Left renal cortex interstitium (tissue), 4 donors: ENCODE results near the gene VAV2. TPM values are rescaled to one million over a fixed set of nuclear protein-coding genes. Genes with fewer than 3 reads are reported as not detected.
"Not testable (repeated sequence)": the region's sequence is repeated elsewhere in the genome, so short reads cannot be mapped to it uniquely, and the experiment has no call there.

Source experiments
- DNase-seq, 4 donors: peaks; one replicate each; pipeline ENCODE4 v3.0.0-alpha.2; 2013; ENCODE audit warnings: low read depth in 4 of 4, low spot score in 2 of 4, missing footprints in 1 of 4
- polyA plus RNA-seq, 4 donors: library from polyadenylated mRNA; unstranded; fragments of 120-200 nt; gene quantifications; one replicate each; pipeline ENCODE4 v1.2.1, GENCODE V29; 2013; ENCODE audit not compliant: insufficient read length in 4 of 4

The VAV2 gene
- polyA plus RNA-seq, 4 donors, result 32.5 to 48.2 (median 38.4) TPM

DNA sequence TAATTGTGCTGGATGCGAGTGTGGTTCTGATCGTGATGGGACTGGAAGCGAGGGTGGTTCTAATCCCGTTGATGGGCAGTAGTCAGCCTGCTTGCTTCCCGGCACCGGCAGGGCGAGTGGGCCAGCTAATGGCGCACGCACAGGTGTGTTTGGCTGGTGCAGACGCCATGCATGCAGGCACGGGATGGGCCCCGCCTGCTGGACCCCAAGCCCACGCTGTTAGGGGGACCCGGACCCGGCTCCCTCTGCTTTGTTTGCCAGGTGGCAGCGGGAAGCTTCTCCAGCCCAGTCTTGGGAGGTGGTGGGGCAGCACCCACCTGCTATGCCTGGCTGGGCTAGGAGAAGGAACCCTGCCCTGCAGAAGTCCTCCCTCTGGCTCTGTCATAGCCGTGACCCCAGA, 70.3 kb downstream of the VAV2 start:
- no peak for DNase-seq

DNA sequence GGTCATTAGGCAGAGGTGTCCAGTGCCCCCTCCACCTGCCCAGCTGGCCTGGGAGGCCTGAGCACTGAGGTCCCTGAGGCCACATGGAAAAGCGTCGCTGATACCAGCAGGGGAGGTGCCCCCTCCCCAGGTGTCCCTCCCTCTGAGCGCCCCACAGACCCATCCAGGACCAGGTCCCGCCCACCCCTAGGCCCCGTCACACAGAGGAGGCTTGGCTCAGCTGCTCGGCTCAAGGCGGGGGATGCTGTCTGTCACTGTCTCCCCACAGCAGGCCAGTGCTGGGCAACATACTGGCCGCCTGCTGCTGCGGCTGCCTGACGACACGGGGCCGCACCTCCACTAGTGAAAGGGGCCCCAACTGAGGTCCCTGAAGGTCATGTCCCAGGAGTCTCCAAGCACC, 71.7 kb downstream of the VAV2 start:
- DNase-seq, result no peak

DNA sequence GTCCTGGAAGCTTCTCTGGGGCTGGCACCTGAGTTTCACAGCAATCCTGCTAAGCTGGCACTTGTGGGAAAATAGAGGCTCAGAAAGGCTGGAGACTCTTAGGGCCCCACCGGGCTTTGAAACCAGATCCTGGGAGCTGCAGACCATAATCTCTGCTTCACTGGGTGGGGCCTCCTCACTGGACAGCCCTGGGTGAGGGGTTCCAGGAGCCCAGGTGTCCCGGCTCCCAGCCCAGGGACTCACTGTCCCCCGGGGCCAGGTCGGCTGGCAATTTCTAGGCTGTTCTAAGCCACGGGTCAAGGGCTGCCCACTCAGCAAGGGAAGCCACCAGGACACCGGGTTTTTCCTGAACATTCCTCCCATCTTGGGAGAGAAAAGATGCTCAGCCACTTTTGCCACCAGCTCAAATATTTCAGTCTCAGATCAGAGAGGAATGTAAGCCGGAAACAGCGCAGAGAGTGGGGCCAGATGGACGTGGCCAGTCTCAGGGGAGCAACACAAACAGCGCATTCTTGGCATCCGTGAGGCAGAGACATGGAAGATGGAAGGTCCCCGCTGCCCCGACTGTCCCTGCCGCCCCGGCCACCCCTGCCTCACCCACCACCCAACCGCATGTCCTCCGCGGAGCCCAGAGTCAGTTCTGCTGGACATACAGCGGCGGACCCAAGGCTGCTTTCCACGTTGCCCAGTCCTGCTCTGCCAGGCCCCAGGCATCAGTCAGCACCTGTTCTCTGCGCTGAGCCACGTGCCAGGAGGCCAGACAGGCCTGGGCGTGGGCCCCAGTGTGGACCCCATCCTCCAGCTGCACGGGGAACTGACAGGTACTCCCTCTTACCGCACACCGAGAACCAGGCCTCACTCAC, 72.6 kb downstream of the VAV2 start:
- DNase-seq, result no peak

DNA sequence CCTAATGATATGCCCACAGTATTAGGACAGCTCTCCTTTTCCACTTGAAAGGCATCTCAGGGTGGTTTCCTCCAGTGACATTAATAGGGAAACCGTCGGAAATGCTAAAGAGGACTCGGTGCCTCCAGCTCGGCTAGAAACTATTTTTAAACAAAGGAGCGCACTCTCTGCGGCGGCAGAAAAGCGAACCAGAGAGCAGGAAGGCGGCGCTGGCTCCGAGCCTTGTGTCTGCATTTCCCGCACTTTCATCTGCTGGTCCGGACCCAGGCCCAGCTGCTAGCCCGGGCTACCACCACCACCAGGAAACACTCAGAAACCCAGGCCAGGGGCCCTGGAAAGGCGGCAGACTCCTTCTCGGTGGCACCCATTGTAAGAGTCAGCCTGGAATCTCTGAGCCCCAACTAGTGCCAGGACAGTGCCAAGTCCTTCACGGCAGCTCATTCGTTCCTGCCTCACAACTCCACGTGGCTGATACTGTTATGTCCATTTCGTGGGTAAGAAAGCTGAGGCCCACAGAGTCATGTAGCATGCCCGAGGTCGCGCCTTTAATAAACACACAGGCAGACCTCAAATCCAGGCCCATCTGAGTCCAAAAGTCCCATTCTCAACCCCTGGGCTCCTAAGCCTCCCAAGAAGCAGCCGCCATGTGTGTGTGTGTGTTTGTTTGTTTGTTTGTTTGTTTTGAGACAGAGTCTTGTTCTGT, 73.9 kb downstream of the VAV2 start:
- DNase-seq, result no peak

DNA sequence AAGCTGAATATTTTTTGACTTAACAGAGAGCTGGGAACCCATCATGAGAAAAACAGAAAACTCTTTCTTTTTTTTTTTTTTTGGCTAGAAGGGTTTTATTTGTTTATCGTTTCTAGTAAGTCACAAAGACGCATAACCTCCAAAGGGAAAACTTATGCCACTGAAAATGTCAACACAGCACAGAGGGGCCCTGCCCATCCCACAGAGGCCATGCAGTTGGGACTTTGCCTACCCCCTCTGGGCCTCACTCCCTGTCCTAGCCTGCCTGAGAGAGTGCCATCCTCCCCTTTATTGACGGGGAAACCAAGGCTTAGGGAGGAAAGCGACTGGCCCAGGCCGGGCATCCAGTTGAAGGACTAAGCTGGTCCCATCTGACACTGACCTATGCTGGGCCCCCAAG, 74.7 kb downstream of the VAV2 start:
- no peak for DNase-seq

DNA sequence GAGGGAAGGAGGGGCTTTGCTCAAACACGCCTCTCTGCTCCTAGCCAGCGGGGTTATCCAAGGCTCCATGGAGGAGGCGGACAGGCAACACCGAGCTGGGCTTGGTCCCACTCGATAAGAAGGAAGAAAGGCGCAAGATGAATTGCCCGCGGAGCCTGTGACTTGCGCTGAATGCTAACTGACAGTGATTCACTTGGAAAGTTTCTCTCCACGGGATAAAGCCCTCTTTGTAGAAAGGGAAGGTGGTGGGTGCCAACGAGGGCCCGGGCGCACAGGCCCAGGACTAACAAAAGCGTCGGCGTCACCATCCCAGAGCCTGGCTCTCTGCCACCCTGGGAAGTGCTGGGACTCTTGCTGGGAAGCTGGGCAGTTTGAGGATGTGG, 76.0 kb downstream of the VAV2 start:
- no peak for DNase-seq

DNA sequence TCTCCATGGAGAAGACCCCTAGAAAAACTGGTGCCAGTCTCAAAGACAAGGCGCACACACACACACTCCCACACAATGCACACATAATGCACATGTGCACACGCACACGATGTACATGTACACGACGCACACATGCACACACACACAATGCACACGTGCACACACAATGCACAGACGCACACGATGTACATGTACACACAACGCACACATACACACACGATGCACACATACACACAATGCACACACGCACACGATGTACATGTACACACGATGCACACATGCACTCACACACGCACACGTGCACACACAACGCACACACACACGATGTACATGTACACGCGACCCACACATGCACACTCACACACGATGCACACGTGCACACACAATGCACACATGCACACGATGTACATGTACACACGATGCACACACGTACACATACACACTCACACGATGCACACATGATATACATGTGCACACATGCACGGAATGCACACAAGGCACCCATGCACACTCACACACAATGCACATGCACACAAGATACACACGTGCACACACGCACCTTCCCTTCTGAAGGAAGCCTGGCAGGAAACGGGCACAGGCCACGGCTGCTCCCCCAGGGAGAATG, 76.5 kb downstream of the VAV2 start:
- DNase-seq, result no peak

DNA sequence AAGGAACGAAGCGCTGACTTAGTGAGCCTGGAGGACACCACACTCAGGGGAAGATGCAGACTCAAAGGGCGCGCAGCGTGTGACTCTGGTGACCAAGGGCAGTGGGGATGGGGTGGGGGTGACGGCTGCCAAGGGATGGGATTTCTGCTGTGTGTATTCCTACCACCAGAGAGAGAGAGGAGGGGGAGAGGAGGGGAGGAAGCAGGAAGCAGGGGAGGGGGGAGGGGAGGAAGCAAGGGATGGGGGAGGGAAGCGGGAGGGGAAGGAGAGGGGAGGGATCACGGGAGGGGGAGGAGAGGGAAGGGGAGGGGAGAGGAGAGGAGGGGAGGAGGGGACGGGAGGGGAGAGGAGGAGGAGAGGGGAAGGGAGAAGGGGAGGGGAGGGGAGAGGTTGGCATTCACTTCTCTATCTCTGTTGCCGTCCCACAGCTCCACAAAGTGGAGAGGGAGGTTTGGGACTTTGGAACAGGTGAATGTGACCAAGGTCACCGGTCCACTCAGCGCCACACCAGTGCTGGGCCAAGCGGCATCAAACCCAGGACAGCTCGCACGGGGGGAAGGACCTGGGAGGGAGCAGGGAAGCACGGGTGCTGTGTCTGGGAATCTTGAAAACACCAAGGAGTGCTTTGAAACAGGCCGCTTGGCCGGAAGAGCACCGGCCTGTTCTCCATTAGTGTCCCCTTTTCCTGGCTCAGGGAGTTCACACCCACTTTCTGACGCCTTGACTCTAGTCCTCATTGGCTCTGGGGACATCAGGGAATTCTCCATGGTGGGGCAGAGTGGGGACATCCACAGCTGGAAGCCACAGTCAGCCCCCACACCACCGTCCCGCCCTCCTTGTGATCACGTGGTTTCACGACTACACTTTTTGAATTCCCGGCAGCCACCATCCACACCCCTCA, 77.4 kb downstream of the VAV2 start:
- no peak for DNase-seq

DNA sequence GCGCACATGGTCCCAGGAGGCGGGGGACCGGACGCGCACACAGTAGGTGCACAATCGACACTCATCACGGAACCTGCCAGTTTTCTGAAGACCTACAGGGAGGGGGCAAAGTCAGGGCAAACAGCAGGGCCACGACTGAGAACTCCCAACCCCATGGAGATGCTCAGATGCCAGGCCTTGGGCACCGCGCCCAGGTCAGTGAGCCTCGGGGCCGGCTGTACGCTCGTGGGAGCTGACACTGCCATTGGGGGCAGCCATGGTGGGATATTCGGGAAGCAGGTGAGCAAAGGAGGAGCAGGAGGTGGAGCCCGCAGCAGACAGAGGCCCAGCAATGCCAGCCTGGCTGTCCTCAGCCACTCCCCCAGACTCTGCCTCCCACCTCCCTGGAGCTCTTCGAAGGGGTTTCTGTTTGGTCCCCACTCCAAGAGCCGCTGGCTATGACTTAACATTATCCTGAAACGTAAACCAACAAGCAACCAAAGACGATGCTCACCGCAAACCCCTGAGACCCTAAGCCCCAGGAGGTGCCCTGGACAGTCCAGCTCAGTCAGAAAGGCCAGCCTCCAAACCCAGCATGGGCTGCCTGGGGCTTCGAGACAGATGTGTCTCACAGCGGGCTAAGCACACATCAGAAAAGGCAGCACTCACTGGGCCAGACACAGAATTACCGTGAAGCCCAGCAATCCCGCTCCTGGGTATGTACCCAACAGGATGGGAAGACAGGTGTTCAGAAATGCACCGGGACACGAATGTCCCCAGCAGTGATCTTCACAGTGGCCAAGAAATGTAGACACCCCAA, 78.4 kb downstream of the VAV2 start:
- DNase-seq, result no peak

DNA sequence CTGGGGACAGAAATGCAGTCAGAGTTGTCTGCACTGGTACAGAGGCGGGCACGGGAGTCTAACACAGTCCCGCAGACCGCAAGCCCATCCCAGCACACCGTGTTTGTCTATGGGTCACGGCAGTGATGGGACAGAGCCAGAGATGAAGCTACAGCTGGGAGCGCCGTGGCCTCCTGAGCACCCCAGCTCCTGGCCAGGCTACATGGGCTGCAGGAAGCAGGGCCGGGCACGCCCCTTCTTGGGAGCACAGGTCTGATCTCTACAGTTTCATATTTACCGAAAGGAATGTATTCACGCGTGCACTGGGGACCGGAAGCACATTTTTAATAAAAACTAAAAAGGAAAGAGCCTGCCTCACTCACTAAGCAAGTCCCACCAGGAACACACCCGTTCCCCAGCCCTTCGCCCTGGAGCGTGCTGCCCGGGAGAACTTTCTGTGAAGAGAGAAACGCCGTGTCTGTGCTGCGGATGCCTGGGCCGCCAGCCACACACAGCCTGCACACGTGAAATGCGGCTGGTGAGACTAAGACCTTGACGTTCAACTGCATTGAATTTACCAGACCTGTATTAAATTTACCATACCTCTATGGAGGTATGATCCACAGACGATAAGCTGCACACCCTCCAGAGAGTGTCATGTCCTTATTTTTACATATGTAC, 81.1 kb downstream of the VAV2 start:
- no peak for DNase-seq

DNA sequence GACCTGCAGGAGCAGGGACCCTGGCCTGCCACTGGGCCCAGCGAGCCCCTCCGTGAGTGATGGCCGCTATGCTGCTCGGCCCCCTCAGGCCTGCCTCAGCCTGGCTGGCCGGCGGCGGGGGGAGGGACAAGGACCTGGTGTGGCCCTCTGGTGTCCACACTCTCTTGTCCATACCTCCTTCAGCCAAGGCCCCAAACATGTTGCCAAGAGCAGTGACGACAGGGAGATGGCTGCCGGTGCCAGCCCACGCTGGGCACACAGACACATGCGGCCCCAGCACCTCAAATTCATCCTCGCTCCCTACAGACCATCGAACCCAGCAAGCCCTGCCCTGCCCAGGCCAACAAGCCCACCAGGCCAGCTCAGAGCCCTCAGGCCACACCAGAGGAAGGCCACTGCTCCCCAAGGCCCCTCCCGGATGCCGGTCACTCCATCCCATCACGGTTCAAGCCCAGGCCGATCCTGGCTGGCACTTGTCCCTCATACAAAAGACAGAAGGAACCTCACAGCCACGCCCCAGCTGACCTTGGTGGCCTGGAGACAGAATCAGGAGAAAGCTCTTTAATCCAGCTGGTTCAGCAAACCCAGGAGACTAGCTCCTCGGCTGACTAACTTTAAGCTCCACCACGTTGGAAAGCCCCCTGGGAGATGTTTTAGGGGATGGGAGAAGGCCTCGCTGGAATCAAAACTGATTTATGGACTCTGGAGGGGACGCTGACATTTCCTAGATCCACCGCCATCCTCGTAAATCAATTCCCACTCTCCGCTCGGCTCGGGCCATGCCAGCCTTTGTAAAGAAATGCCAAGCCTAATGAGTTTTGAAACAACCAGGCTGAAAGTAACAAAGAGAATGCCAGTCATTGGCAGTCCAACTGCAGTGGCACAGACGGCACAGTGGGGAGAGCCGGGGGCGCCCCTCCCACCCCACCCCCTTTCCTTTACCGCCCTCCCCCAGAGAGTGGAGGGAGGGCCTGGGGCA, 84.9 kb downstream of the VAV2 start:
- no peak for DNase-seq

DNA sequence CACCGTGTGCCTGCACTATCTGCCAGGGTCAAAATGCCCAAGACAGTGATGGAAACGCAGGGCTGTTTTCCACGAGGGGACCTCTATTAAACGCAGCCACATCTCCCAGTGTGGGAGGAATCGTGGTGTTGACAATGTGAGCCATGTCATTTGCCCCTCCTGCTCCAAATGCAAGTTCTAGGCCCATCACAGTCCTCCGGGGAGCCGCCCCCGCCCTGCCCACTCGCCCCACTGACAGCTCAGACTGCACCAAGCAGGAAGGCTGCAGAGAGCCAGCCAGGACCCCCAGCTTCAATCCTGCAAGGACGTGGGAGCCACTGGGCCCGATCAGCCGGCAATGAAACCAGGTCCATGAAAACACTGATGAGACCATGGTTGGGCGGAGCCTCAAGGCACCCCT, 85.9 kb downstream of the VAV2 start:
- no peak for DNase-seq

DNA sequence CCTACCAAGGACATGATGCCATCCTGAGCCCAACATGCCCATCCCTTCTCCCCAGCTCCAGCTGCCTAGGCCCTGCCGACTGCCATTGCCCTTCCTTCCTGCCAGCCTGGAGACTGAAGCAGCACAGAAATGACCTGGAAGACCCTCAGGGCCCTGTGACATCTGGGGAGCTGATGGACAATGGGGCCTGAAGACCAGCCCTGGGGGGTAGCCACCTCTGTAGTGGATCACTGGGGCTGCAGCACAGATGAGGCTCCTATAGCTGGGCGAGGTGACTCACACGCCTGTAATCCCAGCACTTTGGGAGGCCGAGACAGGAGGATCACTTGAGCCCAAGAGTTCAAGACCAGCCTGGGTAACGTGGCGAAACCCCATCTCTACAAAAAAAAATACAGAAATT, 86.6 kb downstream of the VAV2 start:
- DNase-seq, result no peak

DNA sequence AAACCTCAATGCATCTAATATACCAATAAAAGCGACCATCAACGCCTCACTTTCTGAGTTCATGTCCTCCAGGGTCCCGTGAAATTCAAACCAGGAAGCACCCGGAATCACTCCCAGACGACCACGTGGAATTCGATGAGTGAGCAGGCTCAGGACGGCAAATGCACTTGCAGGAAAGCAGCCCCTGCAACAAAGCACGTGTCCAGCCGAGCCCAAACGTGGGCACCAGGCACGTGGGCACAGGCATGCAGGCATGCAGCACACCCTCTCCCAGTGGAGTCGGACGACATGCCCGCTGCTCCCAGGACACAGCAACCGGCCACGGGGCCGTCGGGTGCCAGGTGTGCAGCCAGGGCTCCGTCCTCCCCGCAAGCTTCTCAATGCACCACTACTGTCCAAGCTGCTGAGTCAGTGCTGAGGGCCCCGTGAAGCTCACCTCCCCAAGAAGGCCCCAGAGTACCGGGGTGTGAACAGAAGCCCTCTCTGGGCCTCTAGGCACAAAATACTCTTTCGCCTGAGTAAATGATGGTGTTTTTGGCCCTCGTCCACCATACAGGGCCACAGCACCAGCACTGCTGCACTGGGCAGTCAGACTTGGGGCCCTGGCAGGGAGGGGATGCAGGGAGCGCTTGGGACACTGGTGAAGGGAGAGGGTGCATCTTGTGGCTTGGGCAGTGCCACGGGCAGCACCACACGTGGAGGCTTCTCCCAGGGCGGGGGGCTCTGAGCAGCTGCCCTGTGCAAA, 87.6 kb downstream of the VAV2 start:
- no peak for DNase-seq

DNA sequence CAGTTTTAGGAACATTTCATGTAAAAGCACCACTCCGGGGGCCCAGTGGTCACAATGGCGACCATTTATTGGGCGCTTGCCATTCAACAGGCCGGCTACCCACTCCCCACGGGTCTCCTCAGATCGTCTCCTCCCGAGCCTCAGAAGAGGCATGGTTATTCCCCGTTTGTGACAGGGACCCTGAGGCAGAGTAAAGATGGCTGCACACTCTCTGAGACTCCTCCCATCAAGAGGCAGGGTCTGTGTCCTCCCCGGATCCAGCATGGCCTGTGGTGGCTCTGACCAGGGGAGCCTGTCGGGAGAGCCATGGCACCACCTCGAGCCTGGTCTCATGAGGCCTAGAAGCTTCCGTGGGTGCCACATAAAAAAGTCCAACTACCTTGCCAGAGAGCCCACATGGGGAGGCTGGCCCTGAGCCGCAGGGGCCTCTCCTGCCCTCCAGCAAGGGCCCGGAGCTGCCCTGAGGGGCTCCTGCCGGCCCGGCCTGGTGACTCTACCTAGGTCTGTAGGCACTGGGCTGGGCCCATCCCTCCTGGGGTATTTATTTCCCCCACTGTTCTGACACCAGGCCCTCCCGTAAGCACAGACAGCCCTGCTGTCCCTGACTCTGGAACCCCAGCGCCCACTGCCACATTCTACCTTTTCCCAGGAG, 90.8 kb downstream of the VAV2 start:
- DNase-seq, result no peak

DNA sequence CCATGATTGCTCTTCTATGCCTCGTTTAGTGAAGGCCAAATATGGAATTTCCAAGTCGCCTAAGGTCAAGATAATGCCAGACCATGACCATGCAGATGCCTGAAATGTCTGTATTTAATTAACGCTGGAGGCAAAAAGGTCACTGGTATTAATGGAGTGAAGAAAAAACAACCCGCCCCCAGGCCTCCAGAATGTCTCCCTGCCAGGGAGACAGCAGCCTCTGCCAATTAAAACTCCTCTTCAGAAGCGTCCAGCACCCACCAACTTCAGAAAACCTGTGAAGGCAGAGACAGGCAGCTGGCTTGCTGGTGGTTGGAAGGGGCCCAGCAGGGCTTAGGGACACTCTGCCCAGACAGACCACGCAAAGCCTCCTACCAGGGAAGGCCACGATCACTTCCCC, 94.4 kb downstream of the VAV2 start:
- DNase-seq, result no peak

DNA sequence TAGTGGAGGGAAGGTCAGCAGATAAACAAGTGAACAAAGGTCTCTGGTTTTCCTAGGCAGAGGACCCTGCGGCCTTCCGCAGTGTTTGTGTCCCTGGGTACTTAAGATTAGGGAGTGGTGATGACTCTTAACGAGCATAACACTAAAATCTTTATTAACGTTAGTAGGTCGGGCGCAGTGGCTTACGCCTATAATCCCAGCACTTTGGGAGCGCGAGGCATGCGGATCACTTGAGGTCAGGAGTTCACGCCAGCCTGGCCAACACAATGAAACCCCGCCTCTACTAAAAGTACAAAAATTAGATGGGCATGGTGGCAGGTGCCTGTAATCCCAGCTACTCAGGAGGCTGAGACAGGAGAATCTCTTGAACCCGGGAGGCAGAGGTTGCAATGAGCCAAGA, 96.1 kb downstream of the VAV2 start:
- not testable (repeated sequence) for DNase-seq
